ENCODE results near the gene RILPL1.

- TF ChIP-seq CTCF (IDR thresholded peaks at IDR 0.05) (no peak), EP300 (IDR thresholded peaks at IDR 0.05) (no peak), POLR2A (IDR thresholded peaks at IDR 0.05) (no peak), POLR2AphosphoS5 (IDR thresholded peaks at IDR 0.05) (no peak)
These were observed 90.7 kb downstream of the RILPL1 start for GRCh38 chr12:123442774-123443173.

Measured in gastroesophageal sphincter (tissue), 3 donors.